ENCODE results near the gene MECR. TPM values are rescaled to one million over a fixed set of nuclear protein-coding genes. Genes with fewer than 3 reads are reported as not detected.

The MECR gene
- total RNA-seq, 2 experiments from 2014 or later: 42.0 to 42.7 TPM

DNA sequence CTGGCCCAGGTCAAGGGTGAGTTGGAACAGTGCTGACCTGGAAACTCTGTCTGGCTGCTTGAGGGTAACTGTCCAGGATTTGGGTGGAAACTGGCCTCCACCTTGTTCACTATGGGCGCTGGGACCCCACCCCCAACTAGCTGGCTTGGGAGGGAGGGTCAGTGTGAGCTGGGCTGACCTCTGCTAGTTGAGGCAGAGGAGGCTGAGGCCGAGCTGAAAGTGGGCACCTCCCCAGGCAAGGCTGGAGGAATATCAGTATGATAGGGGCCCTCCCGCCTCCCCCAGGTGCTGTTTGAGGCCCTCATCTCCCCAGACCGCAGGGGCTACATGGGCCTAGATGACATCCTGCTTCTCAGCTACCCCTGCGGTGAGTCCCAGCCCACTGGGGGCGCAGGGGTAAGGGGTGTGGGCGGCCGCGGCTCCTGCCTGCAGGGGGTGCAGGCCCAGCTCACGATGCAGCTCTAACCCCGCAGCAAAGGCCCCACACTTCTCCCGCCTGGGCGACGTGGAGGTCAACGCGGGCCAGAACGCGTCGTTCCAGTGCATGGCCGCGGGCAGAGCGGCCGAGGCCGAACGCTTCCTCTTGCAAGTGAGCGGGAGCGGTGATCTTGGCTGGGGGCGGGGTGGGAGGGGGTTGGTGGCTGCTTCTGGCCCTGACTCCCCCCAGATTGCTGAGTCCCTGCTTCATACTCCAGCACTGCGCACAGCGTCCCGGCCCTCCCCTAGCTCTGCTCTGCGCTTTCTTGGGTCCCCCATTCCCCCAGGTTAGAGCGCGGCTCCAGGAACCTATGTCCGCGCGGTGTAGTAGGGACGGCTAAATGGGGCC lies 28.5 kb upstream of the MECR start:
- Mint-ChIP-seq H3K4me3 (peak overlapping the region; percentile 59), H3K36me3 (no peaks in the 10 kb centered on the region), H3K27ac (no peak overlapping the region), H3K4me1 (peaks cover 3% of the 10 kb centered on the region), H3K27me3 (peaks cover 43% of the 10 kb centered on the region), H3K9me3 (no peaks in the 10 kb centered on the region)
- no peak for DNase-seq

DNA sequence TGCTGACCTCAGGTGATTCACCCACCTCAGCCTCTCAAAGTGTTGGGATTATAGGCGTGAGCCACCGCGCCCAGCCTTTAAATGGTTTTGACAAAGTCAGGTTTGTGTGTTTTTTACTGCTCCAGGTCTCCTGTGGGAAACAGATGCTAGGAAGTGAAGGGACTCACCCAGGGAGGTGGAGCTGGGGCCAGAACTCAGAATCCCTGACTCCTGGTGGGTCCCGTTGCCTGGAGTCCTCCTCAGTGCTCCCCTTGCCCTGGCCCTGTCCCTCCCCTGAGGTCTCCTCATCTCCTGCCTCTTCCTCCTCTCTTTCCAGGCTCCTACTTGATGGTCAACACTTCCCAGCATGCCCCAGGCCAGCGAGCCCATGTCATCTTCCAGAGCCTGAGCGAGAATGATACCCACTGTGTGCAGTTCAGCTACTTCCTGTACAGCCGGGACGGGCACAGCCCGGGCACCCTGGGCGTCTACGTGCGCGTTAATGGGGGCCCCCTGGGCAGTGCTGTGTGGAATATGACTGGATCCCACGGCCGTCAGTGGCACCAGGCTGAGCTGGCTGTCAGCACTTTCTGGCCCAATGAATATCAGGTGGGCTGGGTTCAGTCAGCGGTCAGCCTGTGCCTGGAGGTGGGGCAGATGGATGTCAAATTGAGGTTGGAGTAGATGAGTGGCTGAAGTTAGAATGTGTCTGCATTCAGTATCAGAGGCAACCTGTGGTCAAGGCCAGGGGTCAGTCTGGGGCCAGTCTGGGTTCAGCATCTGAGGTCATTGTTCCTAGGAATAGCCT lies 27.6 kb upstream of the MECR start:
- Mint-ChIP-seq H3K4me1 (peaks cover 3% of the 10 kb centered on the region), H3K27me3 (peaks cover 39% of the 10 kb centered on the region), H3K27ac (no peak overlapping the region), H3K4me3 (no peak overlapping the region), H3K36me3 (no peaks in the 10 kb centered on the region), H3K9me3 (no peaks in the 10 kb centered on the region)
- DNase-seq: no peak

GRCh38 chr1:29256979-29257804 lies 26.5 kb upstream of the MECR start:
- H3K9me3 Mint-ChIP-seq: no peaks in the 10 kb centered on the region
- H3K27ac Mint-ChIP-seq: no peak overlapping the region
- no peak for DNase-seq
- no peak overlapping the region for H3K4me3 Mint-ChIP-seq
- peaks cover 34% of the 10 kb centered on the region for H3K27me3 Mint-ChIP-seq
- H3K36me3 Mint-ChIP-seq: no peaks in the 10 kb centered on the region
- H3K4me1 Mint-ChIP-seq: peaks cover 3% of the 10 kb centered on the region

DNA sequence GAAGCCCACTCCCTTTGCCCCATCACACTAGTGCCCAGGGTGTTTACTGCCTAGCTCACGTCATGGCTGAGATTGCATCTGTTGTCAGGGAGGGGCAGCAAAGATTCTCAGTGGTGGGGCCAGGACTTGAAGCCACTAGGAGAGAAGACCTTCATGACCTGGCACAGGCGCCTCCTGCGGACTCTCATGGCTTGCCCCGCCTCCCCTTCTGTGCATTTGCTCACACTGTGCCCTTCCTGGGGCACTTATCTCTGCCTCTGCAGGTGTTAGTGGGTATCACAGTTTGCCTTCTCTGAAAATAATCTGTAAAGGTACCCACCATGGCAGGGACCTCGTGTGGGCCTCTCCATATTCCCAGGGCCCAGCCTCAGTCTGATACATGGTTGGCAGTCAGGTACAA lies 25.7 kb upstream of the MECR start:
- H3K27me3 Mint-ChIP-seq: peaks cover 28% of the 10 kb centered on the region
- H3K36me3 Mint-ChIP-seq: no peaks in the 10 kb centered on the region
- no peaks in the 10 kb centered on the region for H3K9me3 Mint-ChIP-seq
- no peak for DNase-seq
- no peak overlapping the region for H3K27ac Mint-ChIP-seq
- peaks cover 3% of the 10 kb centered on the region for H3K4me1 Mint-ChIP-seq
- no peak overlapping the region for H3K4me3 Mint-ChIP-seq

- H3K27me3 Mint-ChIP-seq: peaks cover 16% of the 10 kb centered on the region
- H3K36me3 Mint-ChIP-seq: no peaks in the 10 kb centered on the region
- H3K27ac Mint-ChIP-seq: no peak overlapping the region
- no peak overlapping the region for H3K4me3 Mint-ChIP-seq
- DNase-seq: no peak
- peaks cover 2% of the 10 kb centered on the region for H3K4me1 Mint-ChIP-seq
- H3K9me3 Mint-ChIP-seq: no peaks in the 10 kb centered on the region
These were observed 24.5 kb upstream of the MECR start for GRCh38 chr1:29255134-29255666.

DNA sequence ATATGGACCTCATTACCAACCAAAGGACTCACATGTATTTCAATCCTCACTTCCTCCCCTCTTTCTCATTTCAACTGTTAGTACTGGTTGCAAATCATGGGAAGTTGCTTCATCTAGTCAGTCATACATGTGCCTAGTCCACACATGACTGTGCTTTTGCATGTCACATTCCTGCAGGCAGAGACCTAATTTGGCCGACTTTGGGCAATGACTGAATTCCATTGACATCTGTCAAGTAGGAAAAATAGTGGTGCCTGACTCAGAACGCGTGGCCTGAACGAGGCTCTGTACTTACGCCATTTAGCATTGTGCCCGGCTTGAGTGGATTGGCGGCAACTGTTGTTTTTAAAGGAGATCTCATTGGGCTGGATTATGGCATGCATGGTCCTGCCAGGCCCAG lies 23.6 kb upstream of the MECR start:
- no peak for DNase-seq
- H3K27ac Mint-ChIP-seq: no peak overlapping the region
- no peaks in the 10 kb centered on the region for H3K36me3 Mint-ChIP-seq
- H3K4me3 Mint-ChIP-seq: no peak overlapping the region
- no peaks in the 10 kb centered on the region for H3K4me1 Mint-ChIP-seq
- H3K9me3 Mint-ChIP-seq: no peaks in the 10 kb centered on the region
- H3K27me3 Mint-ChIP-seq: peaks cover 12% of the 10 kb centered on the region

DNA sequence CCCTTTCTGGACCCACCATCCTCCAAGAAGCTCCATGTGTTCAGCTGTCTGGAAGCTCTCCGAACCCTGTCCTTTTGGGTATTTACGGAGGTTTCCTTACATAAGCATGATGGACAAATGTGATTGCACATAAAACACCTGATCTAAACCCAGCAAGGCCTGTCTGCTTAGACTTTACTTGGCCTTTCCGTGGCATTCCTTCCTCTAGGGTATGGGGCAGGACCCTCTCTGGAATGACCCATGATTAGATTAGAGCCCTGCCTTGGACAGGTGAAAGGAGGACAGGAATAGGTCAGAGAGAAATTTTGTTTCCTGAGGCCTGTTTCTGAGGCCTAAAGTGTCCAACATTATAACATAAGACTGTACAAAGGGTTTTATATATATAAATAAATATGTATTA lies 22.4 kb upstream of the MECR start:
- no peak for DNase-seq
- Mint-ChIP-seq H3K9me3 (no peaks in the 10 kb centered on the region), H3K27ac (no peak overlapping the region), H3K36me3 (no peaks in the 10 kb centered on the region), H3K4me3 (no peak overlapping the region), H3K4me1 (no peaks in the 10 kb centered on the region), H3K27me3 (peaks cover 4% of the 10 kb centered on the region)

DNA sequence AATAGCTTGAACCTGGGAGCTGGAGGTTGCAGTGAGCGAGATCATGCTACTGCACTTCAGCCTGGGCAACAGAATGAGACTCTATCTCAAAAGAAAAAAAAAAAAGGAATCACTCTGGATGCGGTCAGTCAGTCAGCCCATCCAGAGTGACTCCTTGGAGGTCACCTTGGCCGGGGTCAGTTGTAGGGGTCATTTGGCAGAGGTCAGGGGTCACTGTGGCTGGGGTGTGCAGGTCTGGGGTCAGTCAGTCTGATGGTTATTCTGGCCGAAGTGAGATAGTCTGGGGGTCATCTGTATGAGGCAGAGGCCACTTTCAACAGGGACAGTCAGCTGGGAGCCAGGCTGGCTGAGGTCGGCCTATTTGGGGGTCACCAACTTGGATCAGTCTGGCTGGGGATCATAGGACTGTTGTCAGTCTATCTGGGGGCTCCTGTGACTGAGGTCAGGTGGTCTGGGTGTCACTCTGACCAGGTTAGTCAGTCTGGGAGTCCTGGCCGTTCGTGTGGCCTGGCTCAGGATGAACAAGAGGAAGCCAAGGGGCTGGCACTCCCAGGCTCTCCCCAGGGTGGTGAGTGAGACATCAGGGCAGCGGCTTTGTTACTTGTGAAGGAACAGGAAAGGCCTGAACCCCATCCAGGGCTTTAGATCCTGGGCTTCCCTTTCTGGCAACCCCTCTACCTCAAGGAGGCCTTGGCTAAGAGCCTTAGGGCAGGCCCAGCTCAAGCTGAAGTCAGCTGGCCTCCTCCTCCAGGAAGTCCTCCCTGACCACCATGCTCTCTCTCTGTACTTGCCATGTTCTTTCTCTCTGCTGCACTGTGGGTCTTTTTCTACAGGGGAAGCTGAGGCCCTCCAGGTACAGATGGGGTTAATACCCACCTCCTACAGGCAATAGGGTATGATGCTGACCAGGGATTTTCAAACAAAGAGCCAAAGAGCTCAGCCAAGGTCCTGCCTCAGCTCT lies 20.7 kb upstream of the MECR start:
- no peak for DNase-seq
- H3K9me3 Mint-ChIP-seq: no peaks in the 10 kb centered on the region
- no peaks in the 10 kb centered on the region for H3K4me1 Mint-ChIP-seq
- H3K36me3 Mint-ChIP-seq: no peaks in the 10 kb centered on the region
- no peak overlapping the region for H3K27ac Mint-ChIP-seq
- peaks cover 6% of the 10 kb centered on the region for H3K27me3 Mint-ChIP-seq
- H3K4me3 Mint-ChIP-seq: no peak overlapping the region

GRCh38 chr1:29249951-29250581 lies 19.3 kb upstream of the MECR start:
- Mint-ChIP-seq H3K27me3 (peaks cover 6% of the 10 kb centered on the region), H3K4me3 (no peak overlapping the region), H3K9me3 (no peaks in the 10 kb centered on the region), H3K36me3 (no peaks in the 10 kb centered on the region), H3K27ac (no peak overlapping the region), H3K4me1 (no peaks in the 10 kb centered on the region)
- no peak for DNase-seq

DNA sequence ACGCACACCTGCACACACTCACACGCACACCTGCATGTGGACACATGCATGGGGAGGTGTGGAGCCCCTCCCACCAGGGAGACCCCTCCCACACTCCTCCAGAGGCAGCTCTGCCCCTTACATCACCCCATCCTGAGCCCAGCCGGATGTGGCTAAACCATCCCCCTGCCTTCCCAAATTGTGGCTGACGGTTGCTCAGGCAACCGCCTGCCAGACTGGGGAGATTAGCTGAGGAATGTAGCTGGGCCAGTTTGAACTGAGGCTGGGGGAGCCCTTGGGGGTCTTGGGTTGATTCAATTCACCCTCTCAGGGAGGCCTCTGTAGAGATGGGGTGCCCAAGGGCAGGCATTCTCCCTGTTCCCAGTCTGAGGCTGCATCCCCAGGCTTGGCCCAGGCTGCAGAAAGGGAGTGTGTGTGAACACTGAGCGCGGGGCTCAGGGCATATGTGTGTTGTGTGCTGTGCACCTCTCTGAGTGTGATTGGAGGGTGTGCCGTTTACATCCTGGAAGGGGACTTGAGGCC lies 18.5 kb upstream of the MECR start:
- no peak for DNase-seq
- Mint-ChIP-seq H3K4me3 (no peak overlapping the region), H3K9me3 (no peaks in the 10 kb centered on the region), H3K36me3 (no peaks in the 10 kb centered on the region), H3K27me3 (peaks cover 6% of the 10 kb centered on the region), H3K4me1 (no peaks in the 10 kb centered on the region), H3K27ac (no peak overlapping the region)

DNA sequence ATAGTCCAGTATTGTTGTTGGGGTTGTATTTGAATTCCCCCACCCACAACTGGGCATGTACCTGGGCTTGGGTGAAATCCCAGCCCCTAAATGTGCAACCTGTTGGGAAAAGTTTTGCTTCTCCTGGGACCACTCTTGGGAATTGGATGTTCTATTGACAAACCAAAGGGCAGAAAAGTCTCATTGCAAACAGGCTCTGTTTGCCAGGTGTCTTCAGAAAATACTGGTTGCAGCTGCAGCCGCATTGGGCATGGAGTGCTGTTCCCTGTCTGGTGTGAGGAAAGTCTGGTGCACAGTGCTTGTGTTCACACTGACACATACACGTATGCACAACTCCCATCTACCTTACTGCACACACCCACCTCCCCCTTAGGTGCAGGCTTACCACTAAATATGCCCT lies 17.7 kb upstream of the MECR start:
- no peaks in the 10 kb centered on the region for H3K9me3 Mint-ChIP-seq
- no peaks in the 10 kb centered on the region for H3K4me1 Mint-ChIP-seq
- DNase-seq: no peak
- H3K4me3 Mint-ChIP-seq: no peak overlapping the region
- peaks cover 6% of the 10 kb centered on the region for H3K27me3 Mint-ChIP-seq
- H3K27ac Mint-ChIP-seq: no peak overlapping the region
- H3K36me3 Mint-ChIP-seq: no peaks in the 10 kb centered on the region

DNA sequence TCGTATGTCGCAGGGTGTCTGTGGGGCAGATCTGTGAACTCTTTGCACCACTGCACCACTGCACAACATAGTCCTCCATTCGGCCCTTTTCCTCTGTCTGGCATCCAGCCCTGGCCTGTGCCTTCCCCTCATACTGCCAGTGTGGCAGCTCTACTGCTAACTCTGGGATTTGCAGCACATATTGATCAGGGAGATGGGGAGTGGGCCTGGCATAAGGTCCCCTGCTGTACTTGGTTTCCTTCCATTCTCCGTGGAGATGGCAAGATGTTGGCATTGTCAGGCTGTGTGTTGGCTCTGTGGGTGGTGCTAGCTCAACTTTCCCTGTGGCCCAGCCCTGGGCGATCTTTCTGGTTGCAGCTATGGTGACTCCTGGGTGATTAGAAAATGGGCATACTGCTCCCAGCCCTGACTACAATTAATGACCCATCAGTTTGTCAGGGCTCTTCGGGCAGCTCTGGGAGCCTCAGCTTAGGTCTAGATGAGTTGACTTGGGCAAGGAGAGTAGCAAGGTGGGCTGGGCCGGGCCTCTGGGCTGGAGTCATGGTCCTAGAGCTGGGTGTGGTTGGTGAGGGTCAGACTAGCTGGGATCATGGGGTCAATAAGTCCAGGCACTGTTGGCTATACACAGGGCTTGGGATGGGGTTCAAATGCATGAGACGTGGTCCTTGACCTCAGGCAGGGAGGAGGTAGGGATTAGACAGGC lies 17.0 kb upstream of the MECR start:
- Mint-ChIP-seq H3K4me1 (no peaks in the 10 kb centered on the region), H3K9me3 (no peaks in the 10 kb centered on the region), H3K4me3 (no peak overlapping the region), H3K27me3 (peaks cover 6% of the 10 kb centered on the region), H3K36me3 (no peaks in the 10 kb centered on the region), H3K27ac (no peak overlapping the region)
- no peak for DNase-seq

DNA sequence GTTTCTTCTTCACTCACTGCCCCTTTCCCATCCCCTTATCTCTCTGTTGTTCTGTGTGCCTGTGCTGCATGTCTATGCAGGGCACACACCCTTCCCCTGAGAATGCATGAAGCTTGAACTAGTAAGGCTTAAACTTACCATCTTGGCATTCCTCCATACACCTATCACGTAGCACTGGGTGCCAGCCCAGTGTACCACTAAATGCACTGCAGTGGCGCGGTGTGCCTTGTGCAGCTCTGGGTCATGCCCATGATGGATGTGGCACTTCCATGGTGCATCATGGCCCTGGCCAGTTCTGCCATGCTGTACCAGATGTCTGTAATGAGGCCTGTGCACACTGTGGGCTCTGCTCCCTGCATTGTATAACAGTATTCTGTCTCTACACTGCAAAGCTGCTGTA lies 16.3 kb upstream of the MECR start:
- no peaks in the 10 kb centered on the region for H3K4me1 Mint-ChIP-seq
- H3K36me3 Mint-ChIP-seq: no peaks in the 10 kb centered on the region
- H3K9me3 Mint-ChIP-seq: no peaks in the 10 kb centered on the region
- peaks cover 6% of the 10 kb centered on the region for H3K27me3 Mint-ChIP-seq
- H3K4me3 Mint-ChIP-seq: no peak overlapping the region
- no peak overlapping the region for H3K27ac Mint-ChIP-seq
- DNase-seq: no peak

Data from activated naive CD8-positive, alpha-beta T cell treated with anti-CD3 and anti-CD28 coated beads for 36 hours (primary cell).